ENCODE results near the gene SLC6A6. TPM values are rescaled to one million over a fixed set of nuclear protein-coding genes. Genes with fewer than 3 reads are reported as not detected.

The SLC6A6 gene
- total and polyA plus RNA-seq, 2 experiments from 2014 or later, result 27.5 to 150 TPM

DNA sequence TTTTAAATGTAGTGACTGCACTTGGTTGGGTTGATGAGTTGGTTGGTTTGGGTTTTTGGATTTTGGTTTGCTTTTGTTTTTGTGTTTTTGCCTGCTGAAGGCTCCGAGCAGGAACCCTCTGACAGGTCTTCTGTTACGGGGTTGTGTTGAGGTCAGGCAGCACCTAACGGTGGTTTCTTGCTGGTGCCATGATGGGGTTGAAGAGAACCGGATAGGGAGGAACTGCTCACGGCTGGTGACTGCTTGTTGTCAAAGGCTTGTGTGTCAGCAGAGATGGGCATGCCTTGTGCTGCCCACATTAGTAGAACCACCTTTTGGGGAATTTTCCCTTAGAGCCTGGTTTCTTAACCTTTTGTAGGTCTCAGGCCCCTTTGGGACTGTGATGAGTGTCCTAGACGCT lies 42.0 kb downstream of the SLC6A6 start:
- H2AFZ ChIP-seq, result no peak overlapping the region
- Mint-ChIP-seq H3K27me3 (ENCODE audit: insufficient read depth, low read depth, poor library complexity) (peaks cover 8% of the 10 kb centered on the region), H3K4me1 (peaks cover 16% of the 10 kb centered on the region), H3K36me3 (ENCODE audit: low read depth) (peaks cover 58% of the 10 kb centered on the region), H3K9me3 (no peaks in the 10 kb centered on the region), H3K4me3 (no peak overlapping the region), H3K27ac (no peak overlapping the region)
- H3K27ac ChIP-seq (ENCODE audit: low read depth), result no peak overlapping the region
- H4K20me1 ChIP-seq (replicated peaks; ENCODE audit: insufficient read depth), result peaks cover 32% of the 10 kb centered on the region
- ATAC-seq (no peak), DNase-seq (ENCODE audit: low spot score) (no peak)
- no peak for TF ChIP-seq STAT1 (IDR thresholded peaks at IDR 0.05; ENCODE audit: unreplicated experiment)
- TF ChIP-seq, protein P1, sequence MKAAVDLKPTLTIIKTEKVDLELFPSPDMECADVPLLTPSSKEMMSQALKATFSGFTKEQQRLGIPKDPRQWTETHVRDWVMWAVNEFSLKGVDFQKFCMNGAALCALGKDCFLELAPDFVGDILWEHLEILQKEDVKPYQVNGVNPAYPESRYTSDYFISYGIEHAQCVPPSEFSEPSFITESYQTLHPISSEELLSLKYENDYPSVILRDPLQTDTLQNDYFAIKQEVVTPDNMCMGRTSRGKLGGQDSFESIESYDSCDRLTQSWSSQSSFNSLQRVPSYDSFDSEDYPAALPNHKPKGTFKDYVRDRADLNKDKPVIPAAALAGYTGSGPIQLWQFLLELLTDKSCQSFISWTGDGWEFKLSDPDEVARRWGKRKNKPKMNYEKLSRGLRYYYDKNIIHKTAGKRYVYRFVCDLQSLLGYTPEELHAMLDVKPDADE (IDR thresholded peaks at IDR 0.05), result no peak
- TF ChIP-seq CREB1 (CRISPR knock-in tag; IDR thresholded peaks at IDR 0.05; ENCODE audit: low read depth), result no peak
- TF ChIP-seq POLR2AphosphoS5 (IDR thresholded peaks at IDR 0.05; ENCODE audit: low read depth), result no peak
- no peak for TF ChIP-seq EZH2phosphoT487 (IDR thresholded peaks at IDR 0.05; ENCODE audit: unreplicated experiment)
- TF ChIP-seq, protein P2, sequence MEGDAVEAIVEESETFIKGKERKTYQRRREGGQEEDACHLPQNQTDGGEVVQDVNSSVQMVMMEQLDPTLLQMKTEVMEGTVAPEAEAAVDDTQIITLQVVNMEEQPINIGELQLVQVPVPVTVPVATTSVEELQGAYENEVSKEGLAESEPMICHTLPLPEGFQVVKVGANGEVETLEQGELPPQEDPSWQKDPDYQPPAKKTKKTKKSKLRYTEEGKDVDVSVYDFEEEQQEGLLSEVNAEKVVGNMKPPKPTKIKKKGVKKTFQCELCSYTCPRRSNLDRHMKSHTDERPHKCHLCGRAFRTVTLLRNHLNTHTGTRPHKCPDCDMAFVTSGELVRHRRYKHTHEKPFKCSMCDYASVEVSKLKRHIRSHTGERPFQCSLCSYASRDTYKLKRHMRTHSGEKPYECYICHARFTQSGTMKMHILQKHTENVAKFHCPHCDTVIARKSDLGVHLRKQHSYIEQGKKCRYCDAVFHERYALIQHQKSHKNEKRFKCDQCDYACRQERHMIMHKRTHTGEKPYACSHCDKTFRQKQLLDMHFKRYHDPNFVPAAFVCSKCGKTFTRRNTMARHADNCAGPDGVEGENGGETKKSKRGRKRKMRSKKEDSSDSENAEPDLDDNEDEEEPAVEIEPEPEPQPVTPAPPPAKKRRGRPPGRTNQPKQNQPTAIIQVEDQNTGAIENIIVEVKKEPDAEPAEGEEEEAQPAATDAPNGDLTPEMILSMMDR (conservative IDR thresholded peaks at IDR 0.05; ENCODE audit: low read depth in 2 of 2), result no peak
- no peak for TF ChIP-seq JUNB (IDR thresholded peaks at IDR 0.05; ENCODE audit: unreplicated experiment)
- TF ChIP-seq ZNF114 (CRISPR knock-in tag; IDR thresholded peaks at IDR 0.05), result no peak
- TF ChIP-seq, protein P3, sequence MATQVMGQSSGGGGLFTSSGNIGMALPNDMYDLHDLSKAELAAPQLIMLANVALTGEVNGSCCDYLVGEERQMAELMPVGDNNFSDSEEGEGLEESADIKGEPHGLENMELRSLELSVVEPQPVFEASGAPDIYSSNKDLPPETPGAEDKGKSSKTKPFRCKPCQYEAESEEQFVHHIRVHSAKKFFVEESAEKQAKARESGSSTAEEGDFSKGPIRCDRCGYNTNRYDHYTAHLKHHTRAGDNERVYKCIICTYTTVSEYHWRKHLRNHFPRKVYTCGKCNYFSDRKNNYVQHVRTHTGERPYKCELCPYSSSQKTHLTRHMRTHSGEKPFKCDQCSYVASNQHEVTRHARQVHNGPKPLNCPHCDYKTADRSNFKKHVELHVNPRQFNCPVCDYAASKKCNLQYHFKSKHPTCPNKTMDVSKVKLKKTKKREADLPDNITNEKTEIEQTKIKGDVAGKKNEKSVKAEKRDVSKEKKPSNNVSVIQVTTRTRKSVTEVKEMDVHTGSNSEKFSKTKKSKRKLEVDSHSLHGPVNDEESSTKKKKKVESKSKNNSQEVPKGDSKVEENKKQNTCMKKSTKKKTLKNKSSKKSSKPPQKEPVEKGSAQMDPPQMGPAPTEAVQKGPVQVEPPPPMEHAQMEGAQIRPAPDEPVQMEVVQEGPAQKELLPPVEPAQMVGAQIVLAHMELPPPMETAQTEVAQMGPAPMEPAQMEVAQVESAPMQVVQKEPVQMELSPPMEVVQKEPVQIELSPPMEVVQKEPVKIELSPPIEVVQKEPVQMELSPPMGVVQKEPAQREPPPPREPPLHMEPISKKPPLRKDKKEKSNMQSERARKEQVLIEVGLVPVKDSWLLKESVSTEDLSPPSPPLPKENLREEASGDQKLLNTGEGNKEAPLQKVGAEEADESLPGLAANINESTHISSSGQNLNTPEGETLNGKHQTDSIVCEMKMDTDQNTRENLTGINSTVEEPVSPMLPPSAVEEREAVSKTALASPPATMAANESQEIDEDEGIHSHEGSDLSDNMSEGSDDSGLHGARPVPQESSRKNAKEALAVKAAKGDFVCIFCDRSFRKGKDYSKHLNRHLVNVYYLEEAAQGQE (IDR thresholded peaks at IDR 0.05; ENCODE audit: unreplicated experiment), result no peak
- TF ChIP-seq ZNF331 (CRISPR knock-in tag; IDR thresholded peaks at IDR 0.05; ENCODE audit: low read depth), result no peak
- TF ChIP-seq NANOG (IDR thresholded peaks at IDR 0.05; ENCODE audit: borderline replicate concordance), result no peak
- no peak for TF ChIP-seq EZH2 (IDR thresholded peaks at IDR 0.05; ENCODE audit: low read depth, unreplicated experiment)
- TF ChIP-seq, protein P4, sequence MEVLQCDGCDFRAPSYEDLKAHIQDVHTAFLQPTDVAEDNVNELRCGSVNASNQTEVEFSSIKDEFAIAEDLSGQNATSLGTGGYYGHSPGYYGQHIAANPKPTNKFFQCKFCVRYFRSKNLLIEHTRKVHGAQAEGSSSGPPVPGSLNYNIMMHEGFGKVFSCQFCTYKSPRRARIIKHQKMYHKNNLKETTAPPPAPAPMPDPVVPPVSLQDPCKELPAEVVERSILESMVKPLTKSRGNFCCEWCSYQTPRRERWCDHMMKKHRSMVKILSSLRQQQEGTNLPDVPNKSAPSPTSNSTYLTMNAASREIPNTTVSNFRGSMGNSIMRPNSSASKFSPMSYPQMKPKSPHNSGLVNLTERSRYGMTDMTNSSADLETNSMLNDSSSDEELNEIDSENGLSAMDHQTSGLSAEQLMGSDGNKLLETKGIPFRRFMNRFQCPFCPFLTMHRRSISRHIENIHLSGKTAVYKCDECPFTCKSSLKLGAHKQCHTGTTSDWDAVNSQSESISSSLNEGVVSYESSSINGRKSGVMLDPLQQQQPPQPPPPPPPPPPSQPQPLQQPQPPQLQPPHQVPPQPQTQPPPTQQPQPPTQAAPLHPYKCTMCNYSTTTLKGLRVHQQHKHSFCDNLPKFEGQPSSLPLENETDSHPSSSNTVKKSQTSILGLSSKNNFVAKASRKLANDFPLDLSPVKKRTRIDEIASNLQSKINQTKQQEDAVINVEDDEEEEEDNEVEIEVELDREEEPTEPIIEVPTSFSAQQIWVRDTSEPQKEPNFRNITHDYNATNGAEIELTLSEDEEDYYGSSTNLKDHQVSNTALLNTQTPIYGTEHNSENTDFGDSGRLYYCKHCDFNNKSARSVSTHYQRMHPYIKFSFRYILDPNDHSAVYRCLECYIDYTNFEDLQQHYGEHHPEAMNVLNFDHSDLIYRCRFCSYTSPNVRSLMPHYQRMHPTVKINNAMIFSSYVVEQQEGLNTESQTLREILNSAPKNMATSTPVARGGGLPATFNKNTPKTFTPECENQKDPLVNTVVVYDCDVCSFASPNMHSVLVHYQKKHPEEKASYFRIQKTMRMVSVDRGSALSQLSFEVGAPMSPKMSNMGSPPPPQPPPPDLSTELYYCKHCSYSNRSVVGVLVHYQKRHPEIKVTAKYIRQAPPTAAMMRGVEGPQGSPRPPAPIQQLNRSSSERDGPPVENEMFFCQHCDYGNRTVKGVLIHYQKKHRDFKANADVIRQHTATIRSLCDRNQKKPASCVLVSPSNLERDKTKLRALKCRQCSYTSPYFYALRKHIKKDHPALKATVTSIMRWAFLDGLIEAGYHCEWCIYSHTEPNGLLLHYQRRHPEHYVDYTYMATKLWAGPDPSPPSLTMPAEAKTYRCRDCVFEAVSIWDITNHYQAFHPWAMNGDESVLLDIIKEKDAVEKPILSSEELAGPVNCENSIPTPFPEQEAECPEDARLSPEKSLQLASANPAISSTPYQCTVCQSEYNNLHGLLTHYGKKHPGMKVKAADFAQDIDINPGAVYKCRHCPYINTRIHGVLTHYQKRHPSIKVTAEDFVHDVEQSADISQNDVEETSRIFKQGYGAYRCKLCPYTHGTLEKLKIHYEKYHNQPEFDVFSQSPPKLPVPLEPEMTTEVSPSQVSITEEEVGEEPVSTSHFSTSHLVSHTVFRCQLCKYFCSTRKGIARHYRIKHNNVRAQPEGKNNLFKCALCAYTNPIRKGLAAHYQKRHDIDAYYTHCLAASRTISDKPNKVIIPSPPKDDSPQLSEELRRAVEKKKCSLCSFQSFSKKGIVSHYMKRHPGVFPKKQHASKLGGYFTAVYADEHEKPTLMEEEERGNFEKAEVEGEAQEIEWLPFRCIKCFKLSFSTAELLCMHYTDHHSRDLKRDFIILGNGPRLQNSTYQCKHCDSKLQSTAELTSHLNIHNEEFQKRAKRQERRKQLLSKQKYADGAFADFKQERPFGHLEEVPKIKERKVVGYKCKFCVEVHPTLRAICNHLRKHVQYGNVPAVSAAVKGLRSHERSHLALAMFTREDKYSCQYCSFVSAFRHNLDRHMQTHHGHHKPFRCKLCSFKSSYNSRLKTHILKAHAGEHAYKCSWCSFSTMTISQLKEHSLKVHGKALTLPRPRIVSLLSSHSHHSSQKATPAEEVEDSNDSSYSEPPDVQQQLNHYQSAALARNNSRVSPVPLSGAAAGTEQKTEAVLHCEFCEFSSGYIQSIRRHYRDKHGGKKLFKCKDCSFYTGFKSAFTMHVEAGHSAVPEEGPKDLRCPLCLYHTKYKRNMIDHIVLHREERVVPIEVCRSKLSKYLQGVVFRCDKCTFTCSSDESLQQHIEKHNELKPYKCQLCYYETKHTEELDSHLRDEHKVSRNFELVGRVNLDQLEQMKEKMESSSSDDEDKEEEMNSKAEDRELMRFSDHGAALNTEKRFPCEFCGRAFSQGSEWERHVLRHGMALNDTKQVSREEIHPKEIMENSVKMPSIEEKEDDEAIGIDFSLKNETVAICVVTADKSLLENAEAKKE (CRISPR knock-in tag; IDR thresholded peaks at IDR 0.05), result no peak
- no peaks in the 10 kb centered on the region for H3K9me2 ChIP-seq (ENCODE audit: insufficient read depth)
- H3K4me3 ChIP-seq, result no peak overlapping the region
- peaks cover 35% of the 10 kb centered on the region for H3K79me2 ChIP-seq (replicated peaks; ENCODE audit: insufficient read depth)
- no peaks in the 10 kb centered on the region for H3F3A ChIP-seq (replicated peaks; ENCODE audit: low read depth)
- no peaks in the 10 kb centered on the region for H3K27me3 ChIP-seq (ENCODE audit: insufficient read depth)
- no peak overlapping the region for H3K4me2 ChIP-seq
- H3K36me3 ChIP-seq (ENCODE audit: insufficient read depth), result peaks cover 35% of the 10 kb centered on the region
- 0 out of 2 replicates have a peak, but pooled peaks cover 4% of the 10 kb centered on the region for H3K4me1 ChIP-seq (ENCODE audit: insufficient read depth)

All from GM23338 (cell line).